Fibroblast of mammary gland (primary cell): ENCODE data around the gene DVL1.

Source experiments
- DNase-seq: peaks from one replicate; pipeline ENCODE4 v3.0.0-alpha.2; 2010; ENCODE audit warnings: low read depth
- H3K4me3 ChIP-seq: 2 replicates; pipeline ENCODE4 v1.5.1; 2011; ENCODE audit warnings: low read depth, mild to moderate bottlenecking, low read length, moderate library complexity; ENCODE audit not compliant: control insufficient read depth
- TF ChIP-seq, protein P1 (sequence below): conservative IDR thresholded peaks from 2 replicates; pipeline ENCODE4 v1.5.1; 2011; ENCODE audit warnings: low read depth, low read length, inconsistent platforms; ENCODE audit not compliant: control insufficient read depth, insufficient read depth

DVL1 gene

DNA sequence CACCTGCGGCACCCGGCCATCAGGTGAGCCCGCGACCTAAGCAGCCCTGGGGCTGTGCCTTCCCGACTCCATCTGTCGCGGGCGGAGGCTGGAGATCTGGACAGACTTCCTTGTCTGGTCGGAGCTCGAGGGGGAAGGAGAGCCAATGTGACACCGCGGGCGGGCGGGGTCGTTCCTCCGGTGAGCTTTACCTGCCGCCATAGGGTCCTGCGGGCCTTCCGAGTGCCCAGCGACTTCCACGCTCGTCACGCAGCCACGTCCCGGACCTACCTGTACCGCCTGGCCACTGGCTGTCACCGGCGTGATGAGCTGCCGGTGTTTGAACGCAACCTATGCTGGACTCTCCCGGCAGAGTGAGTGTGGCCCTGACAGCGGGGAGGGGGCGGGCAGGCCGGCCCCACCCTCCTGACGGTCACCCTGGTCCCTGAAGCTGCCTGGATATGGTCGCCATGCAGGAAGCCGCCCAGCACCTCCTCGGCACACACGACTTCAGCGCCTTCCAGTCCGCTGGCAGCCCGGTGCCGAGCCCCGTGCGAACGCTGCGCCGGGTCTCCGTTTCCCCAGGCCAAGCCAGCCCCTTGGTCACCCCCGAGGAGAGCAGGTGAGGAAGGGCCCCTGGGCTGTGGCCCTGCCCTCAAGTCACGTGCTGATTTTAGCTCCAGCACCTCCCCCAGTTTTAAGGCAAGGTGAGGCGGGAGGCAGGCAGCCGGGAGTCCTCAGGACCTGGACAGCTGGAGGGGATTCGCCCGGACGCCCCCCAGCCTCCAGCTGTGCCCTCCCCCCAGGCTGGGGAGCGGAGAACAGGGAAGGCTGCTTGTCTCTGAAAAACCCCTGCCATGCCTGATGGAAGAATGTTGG is 39.7 kb downstream of the DVL1 start:
- H3K4me3 ChIP-seq: peak overlapping the region; percentile 54
- TF ChIP-seq, protein P1, sequence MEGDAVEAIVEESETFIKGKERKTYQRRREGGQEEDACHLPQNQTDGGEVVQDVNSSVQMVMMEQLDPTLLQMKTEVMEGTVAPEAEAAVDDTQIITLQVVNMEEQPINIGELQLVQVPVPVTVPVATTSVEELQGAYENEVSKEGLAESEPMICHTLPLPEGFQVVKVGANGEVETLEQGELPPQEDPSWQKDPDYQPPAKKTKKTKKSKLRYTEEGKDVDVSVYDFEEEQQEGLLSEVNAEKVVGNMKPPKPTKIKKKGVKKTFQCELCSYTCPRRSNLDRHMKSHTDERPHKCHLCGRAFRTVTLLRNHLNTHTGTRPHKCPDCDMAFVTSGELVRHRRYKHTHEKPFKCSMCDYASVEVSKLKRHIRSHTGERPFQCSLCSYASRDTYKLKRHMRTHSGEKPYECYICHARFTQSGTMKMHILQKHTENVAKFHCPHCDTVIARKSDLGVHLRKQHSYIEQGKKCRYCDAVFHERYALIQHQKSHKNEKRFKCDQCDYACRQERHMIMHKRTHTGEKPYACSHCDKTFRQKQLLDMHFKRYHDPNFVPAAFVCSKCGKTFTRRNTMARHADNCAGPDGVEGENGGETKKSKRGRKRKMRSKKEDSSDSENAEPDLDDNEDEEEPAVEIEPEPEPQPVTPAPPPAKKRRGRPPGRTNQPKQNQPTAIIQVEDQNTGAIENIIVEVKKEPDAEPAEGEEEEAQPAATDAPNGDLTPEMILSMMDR: no peak
- DNase-seq: no peak

DNA sequence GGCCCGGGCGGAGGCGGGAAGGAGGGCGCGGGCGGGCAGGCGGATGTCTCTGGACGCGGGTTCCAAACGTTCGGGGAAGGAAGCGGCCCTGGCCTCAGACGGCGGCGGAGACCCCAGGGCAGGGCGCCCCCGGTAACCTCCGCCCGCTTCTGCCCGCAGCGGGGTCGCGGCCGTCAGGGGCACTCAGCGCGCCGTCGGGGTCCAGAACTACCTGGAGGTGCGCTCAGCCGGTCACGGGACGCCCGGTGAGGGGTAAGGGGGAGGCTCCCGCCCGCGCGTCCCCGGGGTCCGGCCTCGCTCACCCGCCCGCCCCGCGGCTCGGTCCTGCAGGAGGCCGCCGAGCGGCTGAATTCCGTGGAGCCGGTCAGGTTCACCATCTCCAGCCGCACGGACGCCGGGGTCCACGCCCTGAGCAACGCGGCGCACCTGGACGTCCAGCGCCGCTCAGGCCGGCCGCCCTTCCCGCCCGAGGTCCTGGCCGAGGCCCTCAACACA is 40.4 kb downstream of the DVL1 start:
- DNase-seq: no peak
- TF ChIP-seq, protein P1: no peak
- peak overlapping the region; percentile 54 for H3K4me3 ChIP-seq

- DNase-seq: peak; percentile 94
- TF ChIP-seq, protein P1: no peak
- peak within 1 kb of the TSS; percentile 62 for H3K4me3 ChIP-seq
Measured at GRCh38 chr1:1307923-1308755, 41.1 kb downstream of the DVL1 start, which contains the start of the genes ACAP3 and PUSL1. ACAP3 (minus strand) TSS chr1:1307930; CDS start chr1:1307815, 115 bp downstream. PUSL1 (plus strand) TSS chr1:1308597; CDS start chr1:1308644, 47 bp downstream.

GRCh38 chr1:1307261-1307922 is 41.8 kb downstream of the DVL1 start:
- TF ChIP-seq, protein P1: no peak
- H3K4me3 ChIP-seq: peak overlapping the region; percentile 62
- DNase-seq: no peak

DNA sequence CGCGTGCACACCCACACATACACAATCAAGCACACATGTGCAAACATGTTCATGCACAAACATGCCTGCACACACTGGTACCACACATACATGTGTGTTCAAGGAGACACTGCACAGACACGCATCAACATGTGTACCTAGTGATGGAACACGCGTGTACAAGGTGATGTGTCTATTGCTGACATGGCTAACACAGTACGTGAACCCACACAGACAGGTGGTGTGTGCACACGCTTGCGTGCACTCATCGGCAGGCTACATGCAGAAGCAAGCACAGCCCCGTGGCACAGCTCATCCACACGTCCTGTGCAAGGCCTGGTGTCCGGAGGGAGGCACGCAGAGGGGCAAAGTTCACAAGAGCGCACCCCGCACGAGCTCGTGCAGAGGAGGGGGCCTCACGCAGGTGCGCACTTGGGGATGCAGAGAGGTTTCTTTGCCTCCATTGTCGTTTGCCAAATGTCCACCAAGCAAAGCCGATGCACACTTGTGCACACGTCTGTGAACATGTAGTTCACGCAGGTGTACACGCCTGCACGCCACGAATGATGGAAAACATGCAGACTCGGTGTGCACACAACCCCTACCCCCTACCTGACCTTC is 42.5 kb downstream of the DVL1 start:
- TF ChIP-seq, protein P1: no peak
- no peak for DNase-seq
- peak overlapping the region; percentile 62 for H3K4me3 ChIP-seq

DNA sequence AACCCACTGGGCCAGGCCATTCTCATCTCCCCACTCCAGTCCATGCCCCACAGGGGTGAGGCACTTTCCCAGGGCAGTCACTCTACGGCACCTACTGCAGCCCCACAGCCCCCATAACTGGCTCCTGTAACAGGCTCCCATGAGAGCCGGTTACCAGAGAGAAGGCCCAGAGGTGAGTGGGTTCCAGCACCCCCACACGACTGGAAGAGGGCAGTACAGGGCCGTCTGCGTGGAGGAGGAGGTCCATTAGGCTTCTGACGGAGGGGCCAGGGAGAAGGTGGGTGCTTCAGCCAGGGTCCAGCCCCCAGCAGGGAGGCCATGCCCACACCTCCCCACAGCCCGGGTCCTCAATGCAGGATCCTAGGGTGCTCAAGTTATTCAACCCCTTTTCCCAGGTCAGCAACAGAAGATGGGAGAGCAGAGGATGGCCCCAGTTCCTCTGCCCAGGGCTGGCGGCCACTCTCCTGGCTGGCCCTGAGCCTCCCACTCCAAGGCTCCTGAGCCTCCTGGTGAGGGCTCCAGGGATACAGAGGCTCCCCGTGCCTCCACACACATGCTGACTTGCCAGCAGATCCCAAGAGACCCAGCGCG is 43.1 kb downstream of the DVL1 start:
- peak overlapping the region; percentile 62 for H3K4me3 ChIP-seq
- TF ChIP-seq, protein P1: peak; percentile 12
- no peak for DNase-seq
